ENCODE measurements around the gene ADGRL2. TPM values are rescaled to one million over a fixed set of nuclear protein-coding genes. Genes with fewer than 3 reads are reported as not detected.

Gene ADGRL2
- total RNA-seq, 4 donors from 2014 or later, result 50.7 to 72.4 (median 54.2) TPM

DNA sequence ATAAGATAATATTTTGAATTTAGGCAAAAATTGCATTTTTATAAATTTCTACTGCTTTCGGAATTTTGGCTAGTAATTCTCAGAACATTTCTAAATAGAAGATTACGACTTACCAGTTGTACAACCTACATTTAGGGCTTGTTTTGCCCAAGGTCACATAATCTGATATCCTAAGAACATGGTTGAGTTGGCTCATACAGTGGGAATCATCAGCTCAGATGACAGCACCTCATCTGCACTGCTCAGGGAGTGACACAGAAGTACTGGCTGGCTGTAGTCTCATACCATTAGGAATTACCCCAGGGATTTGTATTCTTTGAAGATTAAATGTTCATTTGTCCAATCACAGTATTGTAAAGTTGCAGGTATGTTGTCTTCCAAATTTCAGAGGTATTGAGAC is 217.6 kb downstream of the ADGRL2 start:
- DNase-seq (ENCODE audit: low spot score), result no peak
- no peak for ATAC-seq (ENCODE audit: low FRiP score)
- no peak for TF ChIP-seq CTCF (IDR thresholded peaks at IDR 0.05)

GRCh38 chr1:82019508-82019907 is 218.8 kb downstream of the ADGRL2 start:
- DNase-seq (ENCODE audit: low spot score) (no peak), ATAC-seq (ENCODE audit: low FRiP score) (no peak)
- TF ChIP-seq CTCF (IDR thresholded peaks at IDR 0.05), result no peak

GRCh38 chr1:82030830-82031229 is 230.1 kb downstream of the ADGRL2 start:
- no peak for DNase-seq (ENCODE audit: low spot score)
- no peak for ATAC-seq (ENCODE audit: low FRiP score)
- TF ChIP-seq CTCF (IDR thresholded peaks at IDR 0.05), result no peak

DNA sequence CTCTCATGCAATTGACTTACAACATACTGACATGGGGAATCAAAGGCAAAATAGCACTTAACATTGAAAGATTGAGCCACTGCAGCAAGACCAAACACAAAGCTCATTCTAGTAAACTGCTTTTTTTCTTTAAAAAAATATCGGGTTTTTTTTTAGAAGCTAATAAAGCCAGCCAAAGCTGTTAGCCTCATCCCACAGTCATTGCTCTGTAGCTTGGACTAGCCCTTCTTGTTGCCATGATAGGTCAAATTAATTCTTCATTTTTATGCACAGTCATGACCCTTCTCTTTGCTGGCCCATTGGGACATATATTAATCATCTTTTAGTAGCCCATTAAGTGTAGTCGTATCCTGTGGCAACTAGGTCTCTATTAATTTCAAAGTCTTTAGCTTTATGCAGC is 231.3 kb downstream of the ADGRL2 start:
- ATAC-seq (ENCODE audit: low FRiP score), result no peak
- no peak for DNase-seq (ENCODE audit: low spot score)
- no peak for TF ChIP-seq CTCF (IDR thresholded peaks at IDR 0.05)

DNA sequence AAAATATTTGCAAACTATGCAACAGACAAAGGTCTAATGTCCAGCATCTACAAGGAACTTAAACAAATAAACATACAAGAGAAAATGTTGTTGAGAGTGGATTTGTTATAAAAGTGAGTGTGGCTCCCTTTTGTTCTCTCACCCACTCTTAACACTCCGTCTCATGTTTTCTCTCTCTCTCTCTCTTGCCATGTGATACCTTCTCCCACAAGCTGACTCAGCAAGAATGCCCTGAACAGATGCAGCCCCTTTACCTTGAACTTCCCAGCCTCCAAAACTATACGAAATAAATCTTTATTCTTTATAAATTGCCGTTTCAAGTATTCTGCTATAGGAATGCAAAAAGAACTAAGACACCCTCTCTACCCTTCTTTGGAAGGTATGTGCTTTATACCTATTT is 234.1 kb downstream of the ADGRL2 start:
- ATAC-seq (ENCODE audit: low FRiP score) (no peak), DNase-seq (ENCODE audit: low spot score) (no peak)
- no peak for TF ChIP-seq CTCF (IDR thresholded peaks at IDR 0.05)

All from omental fat pad (tissue), 4 donors.